ENCODE results near the gene SPATA3. TPM values are rescaled to one million over a fixed set of nuclear protein-coding genes. Genes with fewer than 3 reads are reported as not detected.

SPATA3 gene
- total and polyA plus RNA-seq, 2 of the 13 experiments (the other 11 are each of a cell fraction or from before 2014, with no cell fraction given), result not detected

DNA sequence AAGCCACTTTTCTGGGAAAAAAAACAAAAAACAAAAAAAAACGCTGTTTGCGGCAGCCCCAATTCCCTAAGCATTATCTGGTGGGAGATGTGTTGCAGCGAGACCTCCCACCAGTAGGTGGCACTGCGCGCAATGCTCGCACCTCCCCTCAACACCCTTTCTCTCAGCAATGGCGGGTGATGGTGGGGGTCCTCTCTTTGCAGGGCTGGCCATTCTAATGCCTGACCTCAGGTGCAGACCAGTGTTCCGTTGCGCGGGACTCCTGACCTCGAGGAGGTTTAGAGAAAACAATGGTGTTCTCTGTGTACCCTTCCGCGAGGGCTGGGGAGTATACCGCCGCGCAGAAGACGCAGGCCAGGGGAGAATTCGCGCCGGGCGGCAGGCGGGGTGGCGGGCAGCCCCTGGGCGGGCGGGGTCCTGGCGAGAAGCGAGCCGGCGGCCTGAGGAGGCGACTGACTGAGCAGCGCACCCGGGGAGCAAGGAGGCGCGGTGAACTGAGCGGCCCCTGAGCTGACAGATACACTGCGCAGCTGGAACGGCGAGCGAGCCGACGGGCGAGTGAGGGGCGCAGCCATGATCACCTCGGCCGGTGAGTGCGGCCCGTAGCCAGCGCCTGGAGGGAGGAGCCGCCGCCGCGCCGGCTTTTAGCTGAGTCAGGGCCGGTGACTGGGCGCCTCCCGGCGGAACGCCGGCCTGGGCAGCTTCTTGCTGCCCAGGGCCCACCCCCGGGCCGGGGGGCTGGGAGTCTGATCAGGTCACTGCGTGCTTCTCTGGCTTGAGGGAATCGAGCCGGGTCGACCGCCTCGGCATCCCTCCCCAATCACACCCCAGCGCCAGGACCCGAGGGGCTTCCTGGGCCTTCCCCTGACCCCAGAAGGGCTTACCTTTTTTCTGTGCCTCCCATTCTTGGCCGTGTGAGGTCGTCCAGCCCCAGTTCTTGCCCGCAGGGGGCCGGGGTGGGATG lies 60.8 kb downstream of the SPATA3 start, which contains the start of gene PSMD1 (continued):
- TF ChIP-seq, protein P1, sequence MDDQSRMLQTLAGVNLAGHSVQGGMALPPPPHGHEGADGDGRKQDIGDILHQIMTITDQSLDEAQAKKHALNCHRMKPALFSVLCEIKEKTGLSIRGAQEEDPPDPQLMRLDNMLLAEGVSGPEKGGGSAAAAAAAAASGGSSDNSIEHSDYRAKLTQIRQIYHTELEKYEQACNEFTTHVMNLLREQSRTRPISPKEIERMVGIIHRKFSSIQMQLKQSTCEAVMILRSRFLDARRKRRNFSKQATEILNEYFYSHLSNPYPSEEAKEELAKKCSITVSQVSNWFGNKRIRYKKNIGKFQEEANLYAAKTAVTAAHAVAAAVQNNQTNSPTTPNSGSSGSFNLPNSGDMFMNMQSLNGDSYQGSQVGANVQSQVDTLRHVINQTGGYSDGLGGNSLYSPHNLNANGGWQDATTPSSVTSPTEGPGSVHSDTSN (CRISPR knock-in tag; IDR thresholded peaks at IDR 0.05; ENCODE audit: borderline replicate concordance), result no peak
- TF ChIP-seq, protein P2, sequence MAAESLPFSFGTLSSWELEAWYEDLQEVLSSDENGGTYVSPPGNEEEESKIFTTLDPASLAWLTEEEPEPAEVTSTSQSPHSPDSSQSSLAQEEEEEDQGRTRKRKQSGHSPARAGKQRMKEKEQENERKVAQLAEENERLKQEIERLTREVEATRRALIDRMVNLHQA (CRISPR knock-in tag; IDR thresholded peaks at IDR 0.05), result no peak
- TF ChIP-seq ZBTB25 (CRISPR knock-in tag; IDR thresholded peaks at IDR 0.05) (peak; percentile 87), POLR2A (IDR thresholded peaks at IDR 0.05; ENCODE audit: insufficient read depth in 1 of 2, low read depth in 2 of 2, low read length in 2 of 2) (peak in 1 of 2 experiments; percentile 86; a peak in 2 of 4 replicates), PHB2 (IDR thresholded peaks at IDR 0.05; ENCODE audit: partially characterized antibody) (no peak), TEF (CRISPR knock-in tag; IDR thresholded peaks at IDR 0.05) (no peak), MLLT10 (CRISPR knock-in tag; IDR thresholded peaks at IDR 0.05) (no peak), ZNF230 (CRISPR knock-in tag; IDR thresholded peaks at IDR 0.05) (peak; percentile 77; the same call in 1 of the 2 replicates)
- TF ChIP-seq, protein P3, sequence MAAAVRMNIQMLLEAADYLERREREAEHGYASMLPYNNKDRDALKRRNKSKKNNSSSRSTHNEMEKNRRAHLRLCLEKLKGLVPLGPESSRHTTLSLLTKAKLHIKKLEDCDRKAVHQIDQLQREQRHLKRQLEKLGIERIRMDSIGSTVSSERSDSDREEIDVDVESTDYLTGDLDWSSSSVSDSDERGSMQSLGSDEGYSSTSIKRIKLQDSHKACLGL (CRISPR knock-in tag; IDR thresholded peaks at IDR 0.05), result peak; percentile 90
- TF ChIP-seq, protein P4, sequence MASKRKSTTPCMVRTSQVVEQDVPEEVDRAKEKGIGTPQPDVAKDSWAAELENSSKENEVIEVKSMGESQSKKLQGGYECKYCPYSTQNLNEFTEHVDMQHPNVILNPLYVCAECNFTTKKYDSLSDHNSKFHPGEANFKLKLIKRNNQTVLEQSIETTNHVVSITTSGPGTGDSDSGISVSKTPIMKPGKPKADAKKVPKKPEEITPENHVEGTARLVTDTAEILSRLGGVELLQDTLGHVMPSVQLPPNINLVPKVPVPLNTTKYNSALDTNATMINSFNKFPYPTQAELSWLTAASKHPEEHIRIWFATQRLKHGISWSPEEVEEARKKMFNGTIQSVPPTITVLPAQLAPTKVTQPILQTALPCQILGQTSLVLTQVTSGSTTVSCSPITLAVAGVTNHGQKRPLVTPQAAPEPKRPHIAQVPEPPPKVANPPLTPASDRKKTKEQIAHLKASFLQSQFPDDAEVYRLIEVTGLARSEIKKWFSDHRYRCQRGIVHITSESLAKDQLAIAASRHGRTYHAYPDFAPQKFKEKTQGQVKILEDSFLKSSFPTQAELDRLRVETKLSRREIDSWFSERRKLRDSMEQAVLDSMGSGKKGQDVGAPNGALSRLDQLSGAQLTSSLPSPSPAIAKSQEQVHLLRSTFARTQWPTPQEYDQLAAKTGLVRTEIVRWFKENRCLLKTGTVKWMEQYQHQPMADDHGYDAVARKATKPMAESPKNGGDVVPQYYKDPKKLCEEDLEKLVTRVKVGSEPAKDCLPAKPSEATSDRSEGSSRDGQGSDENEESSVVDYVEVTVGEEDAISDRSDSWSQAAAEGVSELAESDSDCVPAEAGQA (IDR thresholded peaks at IDR 0.05; ENCODE audit: low read depth), result peak; percentile 82
- TF ChIP-seq, protein P4 (CRISPR knock-in tag; IDR thresholded peaks at IDR 0.05; ENCODE audit: borderline replicate concordance), result 0 out of 2 replicates have a peak, but pooled peaks have one; percentile 29
